ENCODE data around the gene ANKFY1. TPM values are rescaled to one million over a fixed set of nuclear protein-coding genes. Genes with fewer than 3 reads are reported as not detected.

ANKFY1 gene
- total and polyA plus RNA-seq, 2 donors (not counting 3 experiments of a cell fraction or from before 2014, with no cell fraction given): 30.6 to 51.1 TPM

DNA sequence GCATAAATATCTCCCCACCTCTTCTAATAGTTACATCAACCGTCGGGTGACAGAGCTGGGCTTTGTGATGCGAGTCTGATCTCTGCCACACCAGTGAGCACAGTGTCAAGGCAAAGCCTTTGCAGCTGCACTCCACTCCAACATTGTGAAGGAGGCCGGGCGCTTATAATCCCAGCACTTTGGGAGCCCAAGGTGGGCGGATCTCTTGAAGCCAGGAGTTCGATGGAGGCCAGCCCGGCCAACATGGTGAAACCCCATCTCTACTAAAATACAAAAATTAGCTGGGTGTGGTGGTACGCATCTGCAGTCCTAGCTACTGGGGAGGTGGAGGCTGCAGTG lies 101.8 kb downstream of the ANKFY1 start:
- Histone ChIP-seq H3K4me2 (ENCODE audit: insufficient read depth, low read length) (no peak overlapping the region), H3K79me2 (ENCODE audit: control insufficient read depth, insufficient read depth, low read length) (no peaks in the 10 kb centered on the region), H3K36me3 (ENCODE audit: control insufficient read depth in 2 of 2, extremely low read depth in 1 of 2, insufficient read depth in 2 of 2, low read length in 2 of 2) (peaks cover 0 to 9% of the 10 kb centered on the region in 2 experiments), H4K20me1 (replicated peaks; ENCODE audit: control insufficient read depth, extremely low read depth, insufficient read depth, low read length) (no peaks in the 10 kb centered on the region), H3K27ac (ENCODE audit: insufficient read depth, low read depth, low read length) (no peak overlapping the region), H3K9me1 (replicated peaks; ENCODE audit: control insufficient read depth, extremely low read depth, insufficient read depth, low read length) (no peaks in the 10 kb centered on the region), H3K4me3 (replicated peaks in 1 of 3; ENCODE audit: insufficient read depth in 1 of 3, low read depth in 1 of 3, low read length in 3 of 3) (no peak overlapping the region), H3K9ac (replicated peaks; ENCODE audit: extremely low read depth, insufficient read depth, low read length) (no peak overlapping the region), H3K9me3 (replicated peaks; ENCODE audit: control insufficient read depth, insufficient read depth, low read length) (no peaks in the 10 kb centered on the region), H3K27me3 (ENCODE audit: control insufficient read depth in 2 of 2, insufficient read depth in 2 of 2, low read length in 2 of 2) (no peaks in the 10 kb centered on the region), H3K4me1 (ENCODE audit: control insufficient read depth, extremely low read depth, insufficient read depth, low read length) (peaks cover 4% of the 10 kb centered on the region), H2AFZ (ENCODE audit: low read depth, low read length) (no peak overlapping the region)
- no TSS peak for BruUV-seq (replicated peaks)
- DNase-seq (ENCODE audit: low read depth, low spot score) (no peak), FAIRE-seq (no peak)
- POLR2A ChIA-PET: interaction anchor here (2.2 kb wide), 1 partner anchor 18 kb away, joined by 11 read pairs; the partner anchor contains the start of gene CYB5D2
- dilution Hi-C loops (cut with MboI; ENCODE audit: extremely low pct_ligation_motif_present, low sequenced_read_pairs): no loop called here
- intact Hi-C loops (cut with micrococcal nuclease): loop anchor here (1.0 kb wide), 1 partner anchor 50 kb away; no protein-coding TSS in a partner anchor
- CTCF ChIA-PET: interaction anchor here (0.8 kb wide), 1 partner anchor 18 kb away, joined by 3 read pairs; no protein-coding TSS in a partner anchor
- no peak for TF ChIP-seq EZH2 (IDR thresholded peaks at IDR 0.05; ENCODE audit: borderline replicate concordance, low read depth, low read length, severe bottlenecking)
- TF ChIP-seq FOS (IDR thresholded peaks at IDR 0.05; ENCODE audit: borderline replicate concordance, insufficient read depth, low read length): no peak
- no peak for TF ChIP-seq POLR2AphosphoS5 (IDR thresholded peaks at IDR 0.05; ENCODE audit: insufficient read depth, low read depth, low read length)
- TF ChIP-seq GATA2 (IDR thresholded peaks at IDR 0.05; ENCODE audit: insufficient read depth, insufficient read length, low read depth, low read length): no peak
- TF ChIP-seq, protein P1, sequence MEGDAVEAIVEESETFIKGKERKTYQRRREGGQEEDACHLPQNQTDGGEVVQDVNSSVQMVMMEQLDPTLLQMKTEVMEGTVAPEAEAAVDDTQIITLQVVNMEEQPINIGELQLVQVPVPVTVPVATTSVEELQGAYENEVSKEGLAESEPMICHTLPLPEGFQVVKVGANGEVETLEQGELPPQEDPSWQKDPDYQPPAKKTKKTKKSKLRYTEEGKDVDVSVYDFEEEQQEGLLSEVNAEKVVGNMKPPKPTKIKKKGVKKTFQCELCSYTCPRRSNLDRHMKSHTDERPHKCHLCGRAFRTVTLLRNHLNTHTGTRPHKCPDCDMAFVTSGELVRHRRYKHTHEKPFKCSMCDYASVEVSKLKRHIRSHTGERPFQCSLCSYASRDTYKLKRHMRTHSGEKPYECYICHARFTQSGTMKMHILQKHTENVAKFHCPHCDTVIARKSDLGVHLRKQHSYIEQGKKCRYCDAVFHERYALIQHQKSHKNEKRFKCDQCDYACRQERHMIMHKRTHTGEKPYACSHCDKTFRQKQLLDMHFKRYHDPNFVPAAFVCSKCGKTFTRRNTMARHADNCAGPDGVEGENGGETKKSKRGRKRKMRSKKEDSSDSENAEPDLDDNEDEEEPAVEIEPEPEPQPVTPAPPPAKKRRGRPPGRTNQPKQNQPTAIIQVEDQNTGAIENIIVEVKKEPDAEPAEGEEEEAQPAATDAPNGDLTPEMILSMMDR (IDR thresholded peaks at IDR 0.05; ENCODE audit: extremely low read depth in 1 of 2, insufficient read depth in 1 of 2, low read depth in 1 of 2, low read length in 2 of 2): no peak
- no peak for TF ChIP-seq JUN (IDR thresholded peaks at IDR 0.05; ENCODE audit: borderline replicate concordance, insufficient read depth, insufficient read length, low read depth)
- TF ChIP-seq MAX (IDR thresholded peaks at IDR 0.05; ENCODE audit: insufficient read depth, insufficient read length): no peak
- no peak for TF ChIP-seq POLR2A (IDR thresholded peaks at IDR 0.05; ENCODE audit: low read depth, low read length)
- TF ChIP-seq MYC (IDR thresholded peaks at IDR 0.05; ENCODE audit: low read depth, low read length): no peak

All from endothelial cell of umbilical vein (primary cell).